ENCODE data around the gene CCDC171. TPM values are rescaled to one million over a fixed set of nuclear protein-coding genes. Genes with fewer than 3 reads are reported as not detected.

CCDC171 gene
- total and polyA plus RNA-seq, 4 donors = 0.13 to 1.1 (median 0.43) TPM

GRCh38 chr9:15736569-15736968, 183.7 kb downstream of the CCDC171 start:
- TF ChIP-seq JUND (IDR thresholded peaks at IDR 0.05) = no peak
- no peak for TF ChIP-seq TAF1 (conservative IDR thresholded peaks at IDR 0.05)
- no peak for TF ChIP-seq FOXA1 (IDR thresholded peaks at IDR 0.05)
- TF ChIP-seq REST (IDR thresholded peaks at IDR 0.05) = no peak
- TF ChIP-seq NR2F2 (IDR thresholded peaks at IDR 0.05) = no peak
- TF ChIP-seq HNF4A (conservative IDR thresholded peaks at IDR 0.05) = no peak
- TF ChIP-seq RAD21 (IDR thresholded peaks at IDR 0.05) = no peak
- no peak for TF ChIP-seq MAX (IDR thresholded peaks at IDR 0.05)
- TF ChIP-seq ZBTB33 (IDR thresholded peaks at IDR 0.05) = no peak
- no peaks in the 10 kb centered on the region for H3K9me3 ChIP-seq (ENCODE audit: control insufficient read depth in 4 of 4, low read length in 3 of 4)
- H3K4me1 ChIP-seq (ENCODE audit: control insufficient read depth in 4 of 4, insufficient read depth in 4 of 4, low read length in 3 of 4) = no peaks in the 10 kb centered on the region
- no peaks in the 10 kb centered on the region for H3K27me3 ChIP-seq (ENCODE audit: control insufficient read depth in 4 of 4, insufficient read depth in 4 of 4, low read length in 3 of 4)
- no peak for DNase-seq (ENCODE audit: low spot score)
- no peak overlapping the region for H3K9ac ChIP-seq (ENCODE audit: low read depth in 1 of 2, low read length in 2 of 2)
- H3K4me3 ChIP-seq (ENCODE audit: low read depth in 1 of 3, low read length in 3 of 3) = no peak overlapping the region
- no peak overlapping the region for H3K27ac ChIP-seq (ENCODE audit: low read depth in 1 of 2, low read length in 2 of 2)
- H3K36me3 ChIP-seq (ENCODE audit: control insufficient read depth in 4 of 4, insufficient read depth in 3 of 4, low read depth in 1 of 4, low read length in 3 of 4) = no peaks in the 10 kb centered on the region
- 91% methylated on average over 6 of the region's 6 CpGs for WGBS

- 52% methylated on average over 1 of the region's 1 CpG for WGBS
- H3K4me3 ChIP-seq (ENCODE audit: low read depth in 1 of 3, low read length in 3 of 3) = no peak overlapping the region
- no peak overlapping the region for H3K27ac ChIP-seq (ENCODE audit: low read depth in 1 of 2, low read length in 2 of 2)
- no peaks in the 10 kb centered on the region for H3K36me3 ChIP-seq (ENCODE audit: control insufficient read depth in 4 of 4, insufficient read depth in 3 of 4, low read depth in 1 of 4, low read length in 3 of 4)
- H3K27me3 ChIP-seq (ENCODE audit: control insufficient read depth in 4 of 4, insufficient read depth in 4 of 4, low read length in 3 of 4) = no peaks in the 10 kb centered on the region
- no peak overlapping the region for H3K9ac ChIP-seq (ENCODE audit: low read depth in 1 of 2, low read length in 2 of 2)
- no peaks in the 10 kb centered on the region for H3K9me3 ChIP-seq (ENCODE audit: control insufficient read depth in 4 of 4, low read length in 3 of 4)
- H3K4me1 ChIP-seq (ENCODE audit: control insufficient read depth in 4 of 4, insufficient read depth in 4 of 4, low read length in 3 of 4) = no peaks in the 10 kb centered on the region
- no peak for DNase-seq (ENCODE audit: low spot score)
- TF ChIP-seq YY1 (IDR thresholded peaks at IDR 0.05) = no peak
- TF ChIP-seq HNF4A (conservative IDR thresholded peaks at IDR 0.05) = no peak
These were observed 185.2 kb downstream of the CCDC171 start for GRCh38 chr9:15738011-15738410.

GRCh38 chr9:15741015-15741414, 188.2 kb downstream of the CCDC171 start:
- 35% methylated on average over 2 of the region's 2 CpGs for WGBS

More at GRCh38 chr9:15741015-15741414, 188.2 kb downstream of the CCDC171 start:
- H3K9me3 ChIP-seq (ENCODE audit: control insufficient read depth in 4 of 4, low read length in 3 of 4) = no peaks in the 10 kb centered on the region
- no peaks in the 10 kb centered on the region for H3K4me1 ChIP-seq (ENCODE audit: control insufficient read depth in 4 of 4, insufficient read depth in 4 of 4, low read length in 3 of 4)
- TF ChIP-seq SP1 (IDR thresholded peaks at IDR 0.05) (no peak), REST (IDR thresholded peaks at IDR 0.05) (no peak)
- H3K9ac ChIP-seq (ENCODE audit: low read depth in 1 of 2, low read length in 2 of 2) = no peak overlapping the region
- H3K36me3 ChIP-seq (ENCODE audit: control insufficient read depth in 4 of 4, insufficient read depth in 3 of 4, low read depth in 1 of 4, low read length in 3 of 4) = no peaks in the 10 kb centered on the region
- H3K27me3 ChIP-seq (ENCODE audit: control insufficient read depth in 4 of 4, insufficient read depth in 4 of 4, low read length in 3 of 4) = no peaks in the 10 kb centered on the region
- no peak overlapping the region for H3K27ac ChIP-seq (ENCODE audit: low read depth in 1 of 2, low read length in 2 of 2)
- no peak overlapping the region for H3K4me3 ChIP-seq (ENCODE audit: low read depth in 1 of 3, low read length in 3 of 3)
- DNase-seq (ENCODE audit: low spot score) = no peak

All from liver (tissue), 9 donors.